Measurements from ENCODE around the gene IQGAP3.

IQGAP3 gene

GRCh38 chr1:156571919-156572662, at the start of gene IQGAP3:
IQGAP3 (minus strand) TSS chr1:156572565; CDS start chr1:156572529, 36 bp downstream.
- no peak for TF ChIP-seq GATA2 (IDR thresholded peaks at IDR 0.05; ENCODE audit: low read depth, low read length)
- no peak for TF ChIP-seq GATA3 (IDR thresholded peaks at IDR 0.05; ENCODE audit: low read depth, low read length)

GRCh38 chr1:156619582-156619955, 47.2 kb upstream of the IQGAP3 start:
- TF ChIP-seq GATA2 (IDR thresholded peaks at IDR 0.05; ENCODE audit: low read depth, low read length) = no peak
- no peak for TF ChIP-seq GATA3 (IDR thresholded peaks at IDR 0.05; ENCODE audit: low read depth, low read length)

- TF ChIP-seq GATA2 (IDR thresholded peaks at IDR 0.05; ENCODE audit: low read depth, low read length) = no peak
- no peak for TF ChIP-seq GATA3 (IDR thresholded peaks at IDR 0.05; ENCODE audit: low read depth, low read length)
Observed at GRCh38 chr1:156618853-156619581, 46.7 kb upstream of the IQGAP3 start, which contains the start of gene HAPLN2. HAPLN2 (plus strand) TSS chr1:156619415; CDS start chr1:156623491, 4,076 bp downstream.

GRCh38 chr1:156616463-156616862, 44.1 kb upstream of the IQGAP3 start:
- TF ChIP-seq GATA3 (IDR thresholded peaks at IDR 0.05; ENCODE audit: low read depth, low read length) = peak; percentile 98
- peak; percentile 99 for TF ChIP-seq GATA2 (IDR thresholded peaks at IDR 0.05; ENCODE audit: low read depth, low read length)

- TF ChIP-seq GATA2 (IDR thresholded peaks at IDR 0.05; ENCODE audit: low read depth, low read length) (no peak), GATA3 (IDR thresholded peaks at IDR 0.05; ENCODE audit: low read depth, low read length) (no peak)
Observed at GRCh38 chr1:156615946-156616345, 43.6 kb upstream of the IQGAP3 start.

GRCh38 chr1:156612666-156613065, 40.3 kb upstream of the IQGAP3 start:
- TF ChIP-seq GATA2 (IDR thresholded peaks at IDR 0.05; ENCODE audit: low read depth, low read length) = no peak
- TF ChIP-seq GATA3 (IDR thresholded peaks at IDR 0.05; ENCODE audit: low read depth, low read length) = no peak

GRCh38 chr1:156608981-156609380, 36.6 kb upstream of the IQGAP3 start:
- TF ChIP-seq GATA2 (IDR thresholded peaks at IDR 0.05; ENCODE audit: low read depth, low read length) (no peak), GATA3 (IDR thresholded peaks at IDR 0.05; ENCODE audit: low read depth, low read length) (no peak)

- TF ChIP-seq GATA3 (IDR thresholded peaks at IDR 0.05; ENCODE audit: low read depth, low read length) (no peak), GATA2 (IDR thresholded peaks at IDR 0.05; ENCODE audit: low read depth, low read length) (peak; percentile 18; the same call in 1 of the 2 replicates)
Observed at GRCh38 chr1:156608036-156608674, 35.8 kb upstream of the IQGAP3 start.

- TF ChIP-seq GATA2 (IDR thresholded peaks at IDR 0.05; ENCODE audit: low read depth, low read length) (no peak), GATA3 (IDR thresholded peaks at IDR 0.05; ENCODE audit: low read depth, low read length) (no peak)
Observed at GRCh38 chr1:156602557-156602993, 30.2 kb upstream of the IQGAP3 start.

- TF ChIP-seq GATA3 (IDR thresholded peaks at IDR 0.05; ENCODE audit: low read depth, low read length) (no peak), GATA2 (IDR thresholded peaks at IDR 0.05; ENCODE audit: low read depth, low read length) (no peak)
Observed at GRCh38 chr1:156601892-156602291, 29.5 kb upstream of the IQGAP3 start.

GRCh38 chr1:156601122-156601830, 28.9 kb upstream of the IQGAP3 start, which contains the start of gene GPATCH4:
GPATCH4 (minus strand) TSS chr1:156601479.
- TF ChIP-seq GATA3 (IDR thresholded peaks at IDR 0.05; ENCODE audit: low read depth, low read length) (no peak), GATA2 (IDR thresholded peaks at IDR 0.05; ENCODE audit: low read depth, low read length) (no peak)

GRCh38 chr1:156600733-156601121, 28.4 kb upstream of the IQGAP3 start:
- no peak for TF ChIP-seq GATA2 (IDR thresholded peaks at IDR 0.05; ENCODE audit: low read depth, low read length)
- no peak for TF ChIP-seq GATA3 (IDR thresholded peaks at IDR 0.05; ENCODE audit: low read depth, low read length)

- TF ChIP-seq GATA3 (IDR thresholded peaks at IDR 0.05; ENCODE audit: low read depth, low read length) (no peak), GATA2 (IDR thresholded peaks at IDR 0.05; ENCODE audit: low read depth, low read length) (no peak)
Observed at GRCh38 chr1:156599811-156600210, 27.4 kb upstream of the IQGAP3 start.

Measured in SH-SY5Y (cell line).